Measurements from ENCODE around the gene UFM1.
"Not testable (repeated sequence)": the region's sequence is repeated elsewhere in the genome, so short reads cannot be mapped to it uniquely, and the experiment has no call there.

DNA sequence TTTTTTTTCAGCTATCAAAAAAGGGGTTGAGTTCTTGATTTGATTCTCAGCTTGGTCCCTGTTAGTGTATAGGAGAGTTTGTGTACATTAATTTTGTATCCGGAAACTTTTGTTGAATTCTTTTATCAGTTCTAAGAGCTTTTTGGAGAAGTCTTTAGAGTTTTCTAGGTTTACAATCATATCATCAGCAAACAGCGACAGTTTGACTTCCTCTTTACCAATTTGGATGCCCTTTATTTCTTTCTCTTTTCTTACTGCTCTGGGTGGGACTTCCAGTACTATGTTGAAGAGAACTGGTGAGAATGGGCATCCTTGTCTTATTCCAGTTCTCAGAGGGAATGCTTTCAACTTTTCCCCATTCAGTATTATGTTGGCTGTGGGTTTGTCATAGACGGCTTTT is 20.4 kb downstream of the UFM1 start:
- TF ChIP-seq, protein P1, sequence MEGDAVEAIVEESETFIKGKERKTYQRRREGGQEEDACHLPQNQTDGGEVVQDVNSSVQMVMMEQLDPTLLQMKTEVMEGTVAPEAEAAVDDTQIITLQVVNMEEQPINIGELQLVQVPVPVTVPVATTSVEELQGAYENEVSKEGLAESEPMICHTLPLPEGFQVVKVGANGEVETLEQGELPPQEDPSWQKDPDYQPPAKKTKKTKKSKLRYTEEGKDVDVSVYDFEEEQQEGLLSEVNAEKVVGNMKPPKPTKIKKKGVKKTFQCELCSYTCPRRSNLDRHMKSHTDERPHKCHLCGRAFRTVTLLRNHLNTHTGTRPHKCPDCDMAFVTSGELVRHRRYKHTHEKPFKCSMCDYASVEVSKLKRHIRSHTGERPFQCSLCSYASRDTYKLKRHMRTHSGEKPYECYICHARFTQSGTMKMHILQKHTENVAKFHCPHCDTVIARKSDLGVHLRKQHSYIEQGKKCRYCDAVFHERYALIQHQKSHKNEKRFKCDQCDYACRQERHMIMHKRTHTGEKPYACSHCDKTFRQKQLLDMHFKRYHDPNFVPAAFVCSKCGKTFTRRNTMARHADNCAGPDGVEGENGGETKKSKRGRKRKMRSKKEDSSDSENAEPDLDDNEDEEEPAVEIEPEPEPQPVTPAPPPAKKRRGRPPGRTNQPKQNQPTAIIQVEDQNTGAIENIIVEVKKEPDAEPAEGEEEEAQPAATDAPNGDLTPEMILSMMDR (IDR thresholded peaks at IDR 0.05; ENCODE audit: low read depth, low read length): not testable (repeated sequence)
- not testable (repeated sequence) for TF ChIP-seq EZH2phosphoT487 (IDR thresholded peaks at IDR 0.05; ENCODE audit: low read depth)
